Right atrium auricular region (tissue), 2 donors: ENCODE measurements around the gene SCAANT1. TPM values are rescaled to one million over a fixed set of nuclear protein-coding genes. Genes with fewer than 3 reads are reported as not detected.

Experiments
- DNase-seq: peaks from one replicate; pipeline ENCODE4 v3.0.0-alpha.2; 2019; ENCODE audit warnings: low spot score
- H3K27ac ChIP-seq, 2 donors: fragments of 200-600 bp; sonication (generic); 1 replicate in 1 of 2; 2 replicates in 1 of 2; pipeline ENCODE4 v1.5.1; 2016 to 2019
- H3K27me3 ChIP-seq, 2 donors: fragments of 200-600 bp; sonication (generic); one replicate each; pipeline versions ENCODE4 v1.5.1 to v1.6.0; 2017 to 2019
- H3K36me3 ChIP-seq: fragments of 200-600 bp; sonication (generic); one replicate; pipeline ENCODE4 v1.5.1; 2016
- H3K4me1 ChIP-seq, 2 donors: fragments of 200-600 bp; sonication (generic); one replicate each; pipeline versions ENCODE4 v1.5.1 to v1.6.0; 2017 to 2019
- H3K4me3 ChIP-seq, 2 donors: fragments of 200-600 bp; sonication (generic); 1 replicate in 1 of 2; 2 replicates in 1 of 2; pipeline ENCODE4 v1.5.1; 2017 to 2019; ENCODE audit warnings: mild to moderate bottlenecking in 1 of 2, moderate library complexity in 1 of 2
- H3K9me3 ChIP-seq, 2 donors: fragments of 200-600 bp; sonication (generic); one replicate each; pipeline ENCODE4 v1.5.1; 2019
- CTCF ChIP-seq, 2 donors: fragments of 200-600 bp; sonication (generic); IDR thresholded peaks; one replicate each; pipeline ENCODE4 v1.5.1; 2019; ENCODE audit warnings: antibody characterized with exemption in 2 of 2
- total RNA-seq, 2 donors: library from RNA; depleted of rRNA; stranded (reverse); fragments of >200 nt; gene quantifications; one replicate each; pipeline ENCODE4 v1.1.0, GENCODE V29; 2016

Gene SCAANT1
- total RNA-seq, 2 donors from 2014 or later, result not detected

- DNase-seq, result no peak
- no peaks in the 10 kb centered on the region for H3K27me3 ChIP-seq
- H3K9me3 ChIP-seq, result no peaks in the 10 kb centered on the region
- no peak overlapping the region for H3K27ac ChIP-seq
- TF ChIP-seq CTCF (IDR thresholded peaks at IDR 0.05), result no peak
- H3K4me3 ChIP-seq, result no peak overlapping the region
- no peaks in the 10 kb centered on the region for H3K36me3 ChIP-seq
- peaks cover 0 to 21% of the 10 kb centered on the region in 2 donors for H3K4me1 ChIP-seq
Measured at GRCh38 chr3:63877737-63878393, 34.3 kb downstream of the SCAANT1 start.

- H3K9me3 ChIP-seq, result no peaks in the 10 kb centered on the region
- peaks cover 0 to 26% of the 10 kb centered on the region in 2 donors for H3K4me1 ChIP-seq
- H3K4me3 ChIP-seq, result no peak overlapping the region
- TF ChIP-seq CTCF (IDR thresholded peaks at IDR 0.05), result no peak
- H3K36me3 ChIP-seq, result no peaks in the 10 kb centered on the region
- H3K27me3 ChIP-seq, result no peaks in the 10 kb centered on the region
- no peak for DNase-seq
- no peak overlapping the region for H3K27ac ChIP-seq
Measured at GRCh38 chr3:63876260-63876659, 35.9 kb downstream of the SCAANT1 start.

GRCh38 chr3:63875510-63875909, 36.7 kb downstream of the SCAANT1 start:
- H3K27me3 ChIP-seq, result no peaks in the 10 kb centered on the region
- H3K4me3 ChIP-seq, result no peak overlapping the region
- no peak for TF ChIP-seq CTCF (IDR thresholded peaks at IDR 0.05)
- H3K36me3 ChIP-seq, result no peaks in the 10 kb centered on the region
- no peak for DNase-seq
- peaks cover 0 to 26% of the 10 kb centered on the region in 2 donors for H3K4me1 ChIP-seq
- H3K27ac ChIP-seq, result no peak overlapping the region
- H3K9me3 ChIP-seq, result no peaks in the 10 kb centered on the region

GRCh38 chr3:63874769-63875168, 37.4 kb downstream of the SCAANT1 start:
- no peak for TF ChIP-seq CTCF (IDR thresholded peaks at IDR 0.05)
- no peaks in the 10 kb centered on the region for H3K27me3 ChIP-seq
- peaks cover 0 to 26% of the 10 kb centered on the region in 2 donors for H3K4me1 ChIP-seq

GRCh38 chr3:63872135-63872924, 39.9 kb downstream of the SCAANT1 start:
- DNase-seq, result no peak
- Histone ChIP-seq H3K27ac (no peak overlapping the region), H3K9me3 (no peaks in the 10 kb centered on the region), H3K36me3 (no peaks in the 10 kb centered on the region), H3K4me3 (no peak overlapping the region), H3K4me1 (peaks cover 0 to 15% of the 10 kb centered on the region in 2 donors), H3K27me3 (no peaks in the 10 kb centered on the region)
- TF ChIP-seq CTCF (IDR thresholded peaks at IDR 0.05), result no peak

More at GRCh38 chr3:63874769-63875168, 37.4 kb downstream of the SCAANT1 start:
- Histone ChIP-seq H3K36me3 (no peaks in the 10 kb centered on the region), H3K4me3 (no peak overlapping the region), H3K9me3 (no peaks in the 10 kb centered on the region), H3K27ac (no peak overlapping the region)
- DNase-seq, result no peak
